Adrenal gland (tissue), 12 donors: ENCODE results near the gene VAMP5. TPM values are rescaled to one million over a fixed set of nuclear protein-coding genes. Genes with fewer than 3 reads are reported as not detected.
"Not testable (repeated sequence)": the region's sequence is repeated elsewhere in the genome, so short reads cannot be mapped to it uniquely, and the experiment has no call there.

Experiments used
- DNase-seq, 7 donors: peaks; one replicate each; pipeline ENCODE4 v3.0.0-alpha.2; 2019 to 2020
- H3K27ac ChIP-seq, 5 donors: fragments of 200-600 bp; sonication (generic) in 4 of 5; 1 replicate in 3 of 5; 2 replicates in 2 of 5; pipeline versions ENCODE4 v1.5.1 to v1.8.0; 2016 to 2020; ENCODE audit warnings: mild to moderate bottlenecking in 1 of 5
- H3K27me3 ChIP-seq: fragments of 200-600 bp; 2 replicates; pipeline ENCODE4 v1.8.0; 2021
- H3K36me3 ChIP-seq, 2 donors: fragments of 200-600 bp; replicated peaks in 1 of 2; 1 replicate in 1 of 2; 2 replicates in 1 of 2; pipeline versions ENCODE4 v1.5.1 to v1.8.0; 2018 to 2022
- H3K4me1 ChIP-seq, 2 donors: fragments of 200-600 bp; replicated peaks in 1 of 2; 1 replicate in 1 of 2; 2 replicates in 1 of 2; pipeline versions ENCODE4 v1.5.1 to v1.8.0; 2018 to 2021
- H3K4me3 ChIP-seq, 4 donors: fragments of 200-600 bp; sonication (generic) in 3 of 4; one replicate each; pipeline ENCODE4 v1.5.1; 2016 to 2018
- H3K9me3 ChIP-seq, 3 donors: fragments of 200-600 bp; sonication (generic) in 1 of 3; replicated peaks in 1 of 3; 1 replicate in 2 of 3; 2 replicates in 1 of 3; pipeline versions ENCODE4 v1.5.1 to v1.8.0; 2016 to 2021
- POLR2A ChIP-seq, 2 donors: fragments of 450-650 bp; IDR thresholded peaks; one replicate each; pipeline ENCODE4 v1.6.1; 2017; ENCODE audit warnings: antibody characterized with exemption in 2 of 2, mild to moderate bottlenecking in 2 of 2, moderate library complexity in 1 of 2
- WGBS, 4 donors: extraction: QIAGEN DNeasy Blood & Tissue Kit in 2 of 4; methylation state at CpG; one replicate each; pipeline versions ENCODE4 v1.1.5 to v1.1.7; 2013 to 2017; 5-methylcytosine and 5-hydroxymethylcytosine counted together
- intact Hi-C, 2 donors: fragments of 100-400 bp; cut with DNase I; formaldehyde crosslinking; loops; one replicate each; pipeline versions ENCODE4 v1.14.1 to v1.15.0; 2022 to 2023
- polyA plus RNA-seq, 3 donors: library from polyadenylated mRNA; stranded (reverse); fragments of 200-250 nt in 2 of 3; fragments of 350-450 nt in 1 of 3; fragmentation: Illumina TruSeq in 1 of 3; extraction: RNeasy Lipid Tissue Mini Kit (QIAGEN cat#74804) in 1 of 3; gene quantifications; one replicate each; pipeline ENCODE4 v1.2.3, GENCODE V29; 2013 to 2014
- total RNA-seq, 9 donors: library from RNA; depleted of rRNA in 4 of 9; stranded (reverse); fragments of >200 nt in 4 of 9; fragments of 120-200 nt in 1 of 9; fragmentation: NEBNext Ultra II Directional in 1 of 9; extraction: Animal tissue kit (Norgen Biotek cat#: 25700) in 1 of 9; gene quantifications; one replicate each; pipeline versions ENCODE4 v1.1.0 to v1.2.4, GENCODE V29; 2013 to 2023
- TF ChIP-seq, protein P1 (sequence below), 6 experiments: fragments of 450-650 bp in 4 of 6; fragments of 200-600 bp in 2 of 6; sonication (generic) in 1 of 6; IDR thresholded peaks; 1 replicate in 5 of 6; 2 replicates in 1 of 6; pipeline versions ENCODE4 v1.5.1 to v1.8.0; 2016 to 2021; ENCODE audit warnings: antibody characterized with exemption in 6 of 6, mild to moderate bottlenecking in 2 of 6, moderate library complexity in 1 of 6
- donor health status: healthy with polysubstance abuse.
- donor health status: Bipolar disorder and iron deficiency.
- donor health status: DM: yes; HTN: yes; CAD: no.
- donor health status: DM: no; HTN: no; CAD: no.
- donor health status: DM: no; HTN: no; CAD: no.
- donor health status: DM: yes; HTN: yes; CAD: no.

The VAMP5 gene
- total and polyA plus RNA-seq, 12 donors, result 30.2 to 130 (median 78.3) TPM

DNA sequence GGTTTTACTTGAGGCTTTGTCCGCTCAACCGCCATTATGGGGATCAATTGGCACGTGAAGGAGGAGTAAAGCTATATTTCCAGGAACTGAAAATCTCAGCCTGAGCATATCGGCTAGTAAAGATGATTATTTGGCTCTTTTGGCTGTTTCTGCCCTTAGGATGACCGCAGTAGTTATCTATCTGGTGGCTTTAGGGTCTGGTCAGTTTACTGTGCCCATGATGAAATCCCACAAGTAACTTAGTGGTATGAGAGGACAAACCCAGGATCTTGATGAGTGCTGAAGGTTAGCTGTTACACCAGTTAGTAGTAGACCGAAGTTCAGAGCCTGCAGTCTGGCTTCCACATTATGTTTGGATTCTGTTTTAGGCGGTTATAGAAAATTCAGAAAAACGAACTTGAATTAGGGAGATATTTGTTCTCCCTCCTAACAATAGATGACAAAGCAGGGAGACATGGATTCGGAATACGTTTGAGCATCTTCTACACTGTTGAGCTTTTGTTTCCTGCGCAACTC is 44.0 kb upstream of the VAMP5 start:
- H3K4me1 ChIP-seq, result peaks cover 20 to 58% of the 10 kb centered on the region in 2 donors
- H3K27ac ChIP-seq, result peak overlapping the region; percentile 94 to 100 (median 99)
- H3K36me3 ChIP-seq, result peaks cover 0 to 47% of the 10 kb centered on the region in 2 donors
- no peak for TF ChIP-seq POLR2A (IDR thresholded peaks at IDR 0.05)
- TF ChIP-seq, protein P1, sequence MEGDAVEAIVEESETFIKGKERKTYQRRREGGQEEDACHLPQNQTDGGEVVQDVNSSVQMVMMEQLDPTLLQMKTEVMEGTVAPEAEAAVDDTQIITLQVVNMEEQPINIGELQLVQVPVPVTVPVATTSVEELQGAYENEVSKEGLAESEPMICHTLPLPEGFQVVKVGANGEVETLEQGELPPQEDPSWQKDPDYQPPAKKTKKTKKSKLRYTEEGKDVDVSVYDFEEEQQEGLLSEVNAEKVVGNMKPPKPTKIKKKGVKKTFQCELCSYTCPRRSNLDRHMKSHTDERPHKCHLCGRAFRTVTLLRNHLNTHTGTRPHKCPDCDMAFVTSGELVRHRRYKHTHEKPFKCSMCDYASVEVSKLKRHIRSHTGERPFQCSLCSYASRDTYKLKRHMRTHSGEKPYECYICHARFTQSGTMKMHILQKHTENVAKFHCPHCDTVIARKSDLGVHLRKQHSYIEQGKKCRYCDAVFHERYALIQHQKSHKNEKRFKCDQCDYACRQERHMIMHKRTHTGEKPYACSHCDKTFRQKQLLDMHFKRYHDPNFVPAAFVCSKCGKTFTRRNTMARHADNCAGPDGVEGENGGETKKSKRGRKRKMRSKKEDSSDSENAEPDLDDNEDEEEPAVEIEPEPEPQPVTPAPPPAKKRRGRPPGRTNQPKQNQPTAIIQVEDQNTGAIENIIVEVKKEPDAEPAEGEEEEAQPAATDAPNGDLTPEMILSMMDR (IDR thresholded peaks at IDR 0.05), result no peak
- no peaks in the 10 kb centered on the region for H3K9me3 ChIP-seq
- peak overlapping the region; percentile 47 to 98 (median 72) for H3K4me3 ChIP-seq
- WGBS, 4 donors, result 3 to 9% (median 7%) methylated on average over 9 to 11 of the region's 11 CpGs
- DNase-seq, result no peak
- intact Hi-C loops, result no loop called here
- no peaks in the 10 kb centered on the region for H3K27me3 ChIP-seq

DNA sequence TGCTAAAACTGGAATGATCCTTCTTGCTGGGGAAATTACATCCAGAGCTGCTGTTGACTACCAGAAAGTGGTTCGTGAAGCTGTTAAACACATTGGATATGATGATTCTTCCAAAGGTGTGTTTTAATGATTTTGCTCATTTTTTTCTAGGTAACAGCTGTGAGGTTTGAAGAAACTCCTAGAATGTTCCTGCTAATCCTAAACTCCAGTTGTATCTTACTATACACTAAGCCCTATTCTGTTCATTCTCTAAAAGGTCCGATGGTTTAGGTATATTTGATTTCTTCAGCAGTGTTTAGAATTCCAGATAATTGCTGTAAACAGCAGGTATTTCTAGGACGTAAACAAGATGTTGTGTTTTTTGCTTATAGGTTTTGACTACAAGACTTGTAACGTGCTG is 43.0 kb upstream of the VAMP5 start:
- no peak for DNase-seq
- Histone ChIP-seq H3K36me3 (peaks cover 0 to 57% of the 10 kb centered on the region in 2 donors), H3K4me3 (peak overlapping the region in 1 of 4 donors; percentile 82), H3K27ac (peak overlapping the region in 1 of 5 donors; percentile 100), H3K9me3 (no peaks in the 10 kb centered on the region), H3K27me3 (no peaks in the 10 kb centered on the region), H3K4me1 (peaks cover 20 to 54% of the 10 kb centered on the region in 2 donors)
- WGBS, 4 donors, result 27 to 38% (median 33%) methylated on average over 4 of the region's 4 CpGs
- TF ChIP-seq POLR2A (IDR thresholded peaks at IDR 0.05), result no peak
- TF ChIP-seq, protein P1 (IDR thresholded peaks at IDR 0.05), result no peak
- intact Hi-C loops, result no loop called here

GRCh38 chr2:85541753-85542457 is 42.3 kb upstream of the VAMP5 start:
- intact Hi-C loops, result no loop called here
- TF ChIP-seq, protein P1 (IDR thresholded peaks at IDR 0.05), result no peak
- TF ChIP-seq POLR2A (IDR thresholded peaks at IDR 0.05), result no peak
- 48 to 54% (median 50%) methylated on average over 5 of the region's 5 CpGs for WGBS, 4 donors
- H3K9me3 ChIP-seq, result no peaks in the 10 kb centered on the region
- DNase-seq, result no peak
- H3K36me3 ChIP-seq, result peaks cover 0 to 60% of the 10 kb centered on the region in 2 donors
- H3K27me3 ChIP-seq, result no peaks in the 10 kb centered on the region
- H3K4me3 ChIP-seq, result peak overlapping the region in 1 of 4 donors; percentile 82
- peak overlapping the region in 3 of 5 donors; percentile 4 to 100 (median 7) for H3K27ac ChIP-seq
- H3K4me1 ChIP-seq, result peaks cover 20 to 49% of the 10 kb centered on the region in 2 donors

- Histone ChIP-seq H3K4me3 (no peak overlapping the region), H3K27me3 (no peaks in the 10 kb centered on the region), H3K27ac (peak overlapping the region in 2 of 5 donors; percentile 20 to 100), H3K36me3 (peaks cover 0 to 60% of the 10 kb centered on the region in 2 donors), H3K9me3 (no peaks in the 10 kb centered on the region), H3K4me1 (peaks cover 11 to 42% of the 10 kb centered on the region in 2 donors)
- TF ChIP-seq, protein P1 (IDR thresholded peaks at IDR 0.05), result no peak
- TF ChIP-seq POLR2A (IDR thresholded peaks at IDR 0.05), result no peak
- intact Hi-C loops, result no loop called here
- WGBS, 4 donors, result 75 to 82% (median 78%) methylated on average over 4 of the region's 4 CpGs
- DNase-seq, result no peak
These were observed 41.5 kb upstream of the VAMP5 start for GRCh38 chr2:85542777-85543176.

- intact Hi-C loops, H3K27me3 ChIP-seq, H3K9me3 ChIP-seq, H3K27ac ChIP-seq, DNase-seq, H3K4me3 ChIP-seq: not testable (repeated sequence)
- H3K36me3 ChIP-seq, result peaks cover 0 to 60% of the 10 kb centered on the region in 2 donors
- peaks cover 9 to 49% of the 10 kb centered on the region in 2 donors for H3K4me1 ChIP-seq
- 76 to 81% (median 80%) methylated on average over 3 of the region's 3 CpGs for WGBS, 4 donors
These were observed 40.0 kb upstream of the VAMP5 start for GRCh38 chr2:85544254-85544691.
